Uterus (tissue), 2 donors: ENCODE measurements around the gene POGK.

ENCODE experiments used
- POLR2A ChIP-seq, 2 donors: fragments of 450-650 bp; IDR thresholded peaks; one replicate each; pipeline ENCODE4 v1.6.1; 2016; ENCODE audit warnings: antibody characterized with exemption in 2 of 2, mild to moderate bottlenecking in 1 of 2, moderate library complexity in 1 of 2
- TF ChIP-seq, protein P1 (sequence below), 4 experiments: fragments of 200-600 bp in 2 of 4; fragments of 450-650 bp in 2 of 4; sonication (generic) in 2 of 4; IDR thresholded peaks; one replicate each; pipeline ENCODE4 v1.5.1; 2016 to 2019; ENCODE audit warnings: antibody characterized with exemption in 4 of 4, mild to moderate bottlenecking in 2 of 4, moderate library complexity in 1 of 4

DNA sequence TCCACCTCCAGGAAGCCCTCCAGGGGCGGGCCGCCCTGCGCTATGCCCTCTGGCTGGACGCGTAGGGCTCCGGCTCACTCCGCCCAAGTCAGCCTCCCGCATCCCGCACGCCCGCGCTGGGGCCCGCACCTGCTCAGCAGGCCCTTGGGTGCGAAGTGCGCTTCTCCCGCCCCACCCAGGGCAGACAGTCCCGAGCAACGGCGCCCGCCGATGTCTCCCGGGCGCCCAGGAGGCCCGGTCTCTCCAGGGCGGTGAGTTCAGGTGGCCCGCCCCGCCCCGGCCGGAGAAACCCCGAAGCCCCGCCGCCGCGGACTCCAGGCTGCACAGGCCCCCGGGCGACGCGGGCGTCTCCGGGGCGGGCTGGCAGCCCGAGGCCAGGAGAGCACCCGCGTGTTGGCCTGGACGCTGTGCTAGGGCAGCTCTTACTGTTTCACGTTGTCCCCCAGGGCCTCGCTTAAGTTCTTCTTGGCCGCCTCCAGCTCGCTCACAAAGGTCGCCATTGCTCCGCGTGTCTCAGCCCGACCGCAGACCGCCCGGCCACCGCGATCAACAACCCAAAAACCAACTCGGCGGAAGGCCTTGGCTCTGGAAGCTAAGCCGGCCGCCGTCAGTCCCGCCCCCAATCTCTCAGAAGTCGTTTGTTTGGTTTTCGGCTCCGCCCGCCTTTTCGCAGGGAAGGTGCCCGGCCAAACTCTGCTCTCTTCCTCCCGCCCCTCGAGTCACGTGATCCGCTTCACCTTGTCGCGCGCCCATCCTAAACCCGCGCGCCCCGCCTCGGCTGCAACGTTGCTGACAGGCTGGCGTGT lies 36.7 kb downstream of the POGK start, which contains the start of gene TADA1:
- TF ChIP-seq, protein P1, sequence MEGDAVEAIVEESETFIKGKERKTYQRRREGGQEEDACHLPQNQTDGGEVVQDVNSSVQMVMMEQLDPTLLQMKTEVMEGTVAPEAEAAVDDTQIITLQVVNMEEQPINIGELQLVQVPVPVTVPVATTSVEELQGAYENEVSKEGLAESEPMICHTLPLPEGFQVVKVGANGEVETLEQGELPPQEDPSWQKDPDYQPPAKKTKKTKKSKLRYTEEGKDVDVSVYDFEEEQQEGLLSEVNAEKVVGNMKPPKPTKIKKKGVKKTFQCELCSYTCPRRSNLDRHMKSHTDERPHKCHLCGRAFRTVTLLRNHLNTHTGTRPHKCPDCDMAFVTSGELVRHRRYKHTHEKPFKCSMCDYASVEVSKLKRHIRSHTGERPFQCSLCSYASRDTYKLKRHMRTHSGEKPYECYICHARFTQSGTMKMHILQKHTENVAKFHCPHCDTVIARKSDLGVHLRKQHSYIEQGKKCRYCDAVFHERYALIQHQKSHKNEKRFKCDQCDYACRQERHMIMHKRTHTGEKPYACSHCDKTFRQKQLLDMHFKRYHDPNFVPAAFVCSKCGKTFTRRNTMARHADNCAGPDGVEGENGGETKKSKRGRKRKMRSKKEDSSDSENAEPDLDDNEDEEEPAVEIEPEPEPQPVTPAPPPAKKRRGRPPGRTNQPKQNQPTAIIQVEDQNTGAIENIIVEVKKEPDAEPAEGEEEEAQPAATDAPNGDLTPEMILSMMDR (IDR thresholded peaks at IDR 0.05): peak in 3 of 4 experiments; percentile 25 to 36 (median 36)
- TF ChIP-seq POLR2A (IDR thresholded peaks at IDR 0.05): peak; percentile 65 to 74
